ENCODE measurements around the gene TMIGD2.
"Not testable (repeated sequence)": the region's sequence is repeated elsewhere in the genome, so short reads cannot be mapped to it uniquely, and the experiment has no call there.

Gene TMIGD2

DNA sequence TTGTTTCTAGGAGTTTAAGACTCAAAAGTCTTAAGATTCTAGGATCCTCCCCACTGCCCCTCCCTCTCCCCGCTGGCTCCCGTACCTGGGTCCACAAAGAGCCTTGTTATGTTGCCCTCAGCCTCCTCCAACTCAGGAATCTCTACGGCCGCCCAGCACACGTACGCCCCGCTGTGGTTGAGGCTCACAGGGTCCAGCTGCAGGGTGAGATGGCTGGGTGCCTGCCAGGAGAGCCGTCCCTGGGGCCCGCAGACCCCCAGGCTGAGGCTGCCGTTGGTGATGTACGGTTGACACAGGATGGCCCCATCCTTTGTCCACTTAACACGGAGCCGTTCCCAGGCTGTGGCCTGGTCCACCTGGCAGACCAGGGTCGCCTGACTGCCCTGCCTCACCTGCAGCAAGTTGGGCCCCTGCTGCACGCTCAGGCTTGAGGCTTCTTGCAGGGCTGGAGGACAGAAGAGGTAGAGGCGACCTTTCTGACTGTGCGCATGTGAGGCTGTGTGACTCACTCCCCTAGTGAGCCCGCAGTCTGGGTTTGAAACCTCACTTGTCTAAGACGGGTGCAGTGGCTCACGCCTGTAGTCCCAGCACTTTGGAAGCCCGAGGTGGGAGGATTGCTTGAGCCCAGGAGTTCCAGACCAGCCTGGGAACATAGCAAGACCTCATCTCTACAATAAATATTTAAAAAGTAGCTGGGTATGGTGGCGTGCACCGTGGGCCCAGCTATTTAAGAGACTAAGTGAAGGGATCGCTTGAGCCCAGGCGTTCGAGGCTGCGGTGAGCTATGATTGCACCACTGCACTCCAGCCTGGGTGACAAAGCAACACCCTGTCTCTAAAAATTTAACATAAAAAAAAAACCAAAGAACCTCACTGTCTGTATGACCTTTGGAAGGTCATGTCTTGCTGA, 4.0 kb downstream of the TMIGD2 start:
- no peak for DNase-seq (ENCODE audit: low read depth, low spot score)

- no peak for DNase-seq (ENCODE audit: low read depth, low spot score)
Observed at GRCh38 chr19:4295972-4296771, 6.0 kb downstream of the TMIGD2 start.

GRCh38 chr19:4294389-4294788, 7.8 kb downstream of the TMIGD2 start:
- no peak for DNase-seq (ENCODE audit: low read depth, low spot score)

DNA sequence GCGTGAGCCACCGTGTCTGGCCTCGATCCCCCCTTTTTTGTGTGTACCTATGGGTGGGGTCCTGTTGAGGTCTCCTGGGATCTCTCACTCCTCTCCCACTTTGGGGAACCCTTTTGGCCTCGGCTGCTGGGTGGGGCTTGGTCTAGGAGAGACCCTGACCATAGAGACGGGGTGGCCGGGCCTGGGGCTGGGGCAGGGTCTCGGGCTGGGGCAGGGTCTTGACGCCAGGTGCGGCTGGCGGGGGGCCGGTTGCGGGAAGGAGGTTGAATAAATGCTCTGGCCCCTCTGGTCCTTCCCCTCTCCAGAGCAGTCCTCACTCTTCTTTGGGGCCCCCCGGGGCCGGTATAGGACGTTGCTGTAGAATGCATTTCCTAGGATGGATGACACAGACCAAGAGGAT, 9.7 kb downstream of the TMIGD2 start:
- no peak for DNase-seq (ENCODE audit: low read depth, low spot score)

GRCh38 chr19:4291184-4291732, 10.9 kb downstream of the TMIGD2 start:
- no peak for DNase-seq (ENCODE audit: low read depth, low spot score)

- no peak for DNase-seq (ENCODE audit: low read depth, low spot score)
Observed at GRCh38 chr19:4288091-4288777, 14.0 kb downstream of the TMIGD2 start.

- not testable (repeated sequence) for DNase-seq (ENCODE audit: low read depth, low spot score)
Observed at GRCh38 chr19:4286141-4286540, 16.0 kb downstream of the TMIGD2 start.

DNA sequence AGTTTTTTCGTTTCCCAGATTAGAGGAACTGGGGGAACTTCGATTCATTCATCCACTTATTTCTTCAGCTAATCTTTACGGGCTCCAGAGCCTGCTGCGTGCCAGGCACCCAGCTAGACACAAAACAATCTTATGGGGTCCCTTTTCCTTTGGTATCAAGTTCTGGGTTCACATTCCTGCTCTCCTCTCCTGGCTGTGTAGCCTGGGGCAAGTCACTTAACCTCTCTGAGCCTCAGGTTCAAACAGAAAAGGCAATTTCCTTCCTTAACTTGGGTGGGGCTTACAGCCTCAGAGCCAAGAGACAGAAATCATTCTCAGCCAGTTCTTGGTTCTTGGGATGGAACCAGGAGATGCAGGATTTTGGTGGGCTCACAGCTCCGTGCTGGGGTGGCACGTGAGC, 17.2 kb downstream of the TMIGD2 start:
- DNase-seq (ENCODE audit: low read depth, low spot score): no peak

DNA sequence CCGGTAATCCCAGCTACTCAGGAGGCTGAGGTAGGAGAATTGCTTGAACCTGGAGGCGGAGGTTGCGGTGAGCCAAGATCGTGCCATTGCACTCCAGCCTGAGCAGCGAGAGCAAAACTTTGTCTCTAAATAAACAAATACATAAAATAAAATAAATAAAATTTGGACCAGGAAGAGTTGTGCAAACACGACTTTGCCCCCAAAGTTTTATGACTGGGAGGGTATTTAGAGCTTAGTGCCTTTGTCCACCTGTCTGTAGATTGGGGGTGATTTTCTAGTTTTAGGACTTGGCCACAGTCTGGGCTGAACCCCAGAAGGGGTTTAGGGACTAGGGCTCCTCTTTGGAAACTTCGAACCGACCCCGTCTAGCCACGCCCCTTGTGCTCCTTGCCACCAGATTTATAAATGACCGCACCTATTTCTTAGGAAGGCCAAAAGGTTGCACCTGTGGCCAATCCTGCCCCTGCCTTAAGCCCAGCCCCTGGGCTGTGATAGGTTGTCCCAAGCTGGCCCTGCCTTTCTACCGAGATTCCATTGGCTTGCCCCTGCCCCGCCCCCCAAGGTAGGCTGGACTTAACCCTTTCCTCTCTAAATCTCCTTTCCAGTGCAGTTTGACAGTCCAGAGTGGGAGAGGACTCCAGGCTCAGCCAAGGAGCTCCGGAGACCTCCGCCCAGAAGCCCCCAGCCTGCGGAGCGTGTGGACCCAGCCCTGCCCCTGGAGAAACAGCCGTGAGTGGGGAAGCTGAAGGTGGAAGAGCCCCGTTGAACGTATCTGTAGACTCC, 17.8 kb downstream of the TMIGD2 start:
- peak; percentile 91 for DNase-seq (ENCODE audit: low read depth, low spot score)

- no peak for DNase-seq (ENCODE audit: low read depth, low spot score)
Observed at GRCh38 chr19:4279530-4280422, 22.4 kb downstream of the TMIGD2 start.

DNA sequence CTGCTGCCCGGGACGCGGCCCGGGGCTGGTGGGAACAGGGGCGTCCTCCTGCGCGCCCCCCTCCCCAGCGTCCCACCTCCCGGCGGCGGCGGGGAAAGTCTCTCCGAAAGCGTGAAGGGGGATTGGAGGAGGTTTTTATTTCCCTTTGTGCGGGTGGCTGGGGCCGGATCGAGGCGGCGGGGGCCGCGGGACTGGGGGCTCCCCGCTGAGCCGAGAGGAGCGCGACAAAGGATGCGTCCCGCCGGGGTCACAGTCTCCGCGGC, 23.0 kb downstream of the TMIGD2 start:
- DNase-seq (ENCODE audit: low read depth, low spot score): no peak

DNA sequence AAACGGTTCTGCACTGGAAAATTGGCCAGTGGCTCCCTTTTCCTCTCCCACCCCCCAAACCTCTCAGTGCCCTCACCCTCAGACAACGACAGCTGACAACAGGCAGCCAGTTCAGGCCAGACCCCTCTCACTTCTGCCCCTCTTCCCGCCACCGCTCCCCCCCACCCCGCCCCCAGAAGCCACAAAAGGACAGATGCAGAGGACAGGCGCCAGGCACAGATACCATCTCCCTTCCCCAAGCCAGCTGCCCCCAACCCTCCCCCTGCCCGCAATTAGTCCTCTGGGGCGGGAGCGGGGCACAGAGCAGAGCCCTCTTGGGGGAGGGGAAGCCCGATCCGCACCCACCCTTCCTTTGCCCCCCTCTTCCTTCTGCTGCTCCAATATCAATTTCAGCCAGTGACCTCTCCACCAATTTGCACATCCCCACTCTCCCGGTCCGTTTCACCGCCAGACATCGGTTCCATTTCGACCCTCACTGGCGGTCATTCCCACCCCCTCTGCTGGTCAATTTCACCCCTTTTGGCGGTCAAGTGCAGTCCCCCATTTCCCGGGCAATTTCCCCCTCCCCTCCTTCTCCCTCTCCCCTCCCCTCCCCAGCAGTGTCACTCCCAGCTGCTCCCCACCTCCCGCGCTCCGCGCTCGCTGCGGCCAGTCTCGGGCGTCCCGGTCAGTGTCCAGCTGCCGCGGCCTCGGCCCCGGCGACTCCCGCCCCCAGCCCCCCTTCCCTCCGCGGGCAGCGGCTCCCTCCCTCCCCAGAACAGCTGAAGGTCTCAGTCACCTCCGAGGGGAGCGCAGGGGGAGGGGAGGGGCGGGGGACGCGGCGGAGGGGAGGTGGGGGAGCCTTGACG, 23.5 kb downstream of the TMIGD2 start, which contains the start of gene SHD:
SHD (plus strand) TSS at position 848 of the 848 bp plus-strand sequence. CDS start 798 bp downstream, outside the sequence.
- DNase-seq (ENCODE audit: low read depth, low spot score): no peak

DNA sequence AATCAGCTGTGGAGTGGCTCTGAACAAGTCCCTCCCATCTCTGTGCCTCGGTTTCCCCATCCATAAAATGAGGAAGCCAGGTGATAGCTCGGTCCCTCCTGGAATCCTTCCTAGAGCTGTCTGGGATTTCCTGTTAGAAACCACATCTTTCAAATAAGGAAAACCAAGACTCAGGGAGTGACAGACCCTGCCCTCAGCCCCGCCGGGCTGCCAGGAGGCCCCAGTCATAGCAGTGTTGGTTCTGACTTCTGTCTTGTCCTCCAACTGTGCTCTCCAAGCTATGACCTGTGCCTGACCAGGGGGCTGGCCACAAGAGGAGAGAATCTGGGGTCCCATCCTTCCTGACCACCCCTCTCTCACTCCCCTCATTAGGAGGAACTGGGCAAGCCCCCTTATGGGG, 24.2 kb downstream of the TMIGD2 start:
- DNase-seq (ENCODE audit: low read depth, low spot score): no peak

DNA sequence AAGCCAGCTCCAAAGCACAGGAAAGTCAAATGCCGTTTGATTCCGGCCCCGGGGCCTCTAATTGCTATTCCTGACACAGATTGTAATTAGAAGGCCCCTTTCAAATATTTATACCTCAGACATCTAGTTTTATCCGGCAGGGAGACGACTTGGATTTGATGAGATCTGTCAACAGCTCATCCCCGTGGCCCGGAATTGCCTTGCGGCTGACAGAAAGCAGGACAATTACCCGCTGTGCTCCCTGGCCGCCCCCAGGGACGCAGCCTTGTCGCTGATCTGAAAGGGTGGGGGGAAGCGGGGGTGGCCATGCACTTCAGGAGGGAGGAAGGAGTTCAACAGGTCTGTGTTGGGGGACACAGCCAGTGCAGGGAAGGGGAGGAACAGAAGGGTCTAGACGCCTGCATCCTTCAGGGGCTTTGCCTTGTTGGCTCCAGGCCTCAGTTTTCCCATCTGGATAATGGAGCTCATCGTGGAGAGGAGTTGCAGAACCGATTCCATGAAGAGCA, 24.9 kb downstream of the TMIGD2 start:
- DNase-seq (ENCODE audit: low read depth, low spot score): no peak

DNA sequence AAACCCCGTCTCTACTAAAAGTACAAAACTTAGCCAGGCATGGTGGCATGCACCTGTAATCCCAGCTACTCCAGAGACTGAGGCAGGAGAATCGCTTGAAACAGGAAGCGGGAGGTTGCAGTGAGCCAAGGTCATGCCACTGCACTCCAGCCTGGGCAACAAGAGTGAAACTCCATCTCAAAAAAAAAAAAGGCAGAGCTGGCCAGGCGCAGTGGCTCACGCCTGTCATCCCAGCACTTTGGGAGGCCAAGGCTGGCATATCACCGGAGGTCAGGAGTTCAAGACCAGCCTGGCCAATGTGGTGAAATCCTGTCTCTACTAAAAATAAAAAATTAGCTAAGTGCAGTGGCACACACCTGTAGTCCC, 27.9 kb downstream of the TMIGD2 start:
- DNase-seq (ENCODE audit: low read depth, low spot score): not testable (repeated sequence)

DNA sequence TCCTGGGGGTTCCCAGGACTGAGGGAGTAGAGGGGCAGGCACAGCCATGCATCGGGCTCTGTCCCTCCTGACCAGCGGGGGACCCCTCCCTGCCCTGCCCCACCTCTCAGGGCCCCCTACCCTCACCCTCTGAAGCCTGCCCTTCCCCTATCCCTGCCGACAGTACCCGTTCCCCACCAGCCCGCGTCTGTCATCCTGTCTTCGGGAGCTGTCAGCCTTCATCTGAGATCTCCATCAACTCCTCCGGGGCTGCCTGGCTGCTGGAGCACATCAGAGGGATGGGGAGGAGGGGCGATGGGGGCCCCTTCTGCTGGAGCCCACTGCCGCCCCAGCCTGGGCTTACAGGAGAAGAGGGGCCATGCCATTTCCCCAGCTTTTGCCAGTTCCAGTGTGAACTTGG, 29.3 kb downstream of the TMIGD2 start:
- DNase-seq (ENCODE audit: low read depth, low spot score): no peak

DNA sequence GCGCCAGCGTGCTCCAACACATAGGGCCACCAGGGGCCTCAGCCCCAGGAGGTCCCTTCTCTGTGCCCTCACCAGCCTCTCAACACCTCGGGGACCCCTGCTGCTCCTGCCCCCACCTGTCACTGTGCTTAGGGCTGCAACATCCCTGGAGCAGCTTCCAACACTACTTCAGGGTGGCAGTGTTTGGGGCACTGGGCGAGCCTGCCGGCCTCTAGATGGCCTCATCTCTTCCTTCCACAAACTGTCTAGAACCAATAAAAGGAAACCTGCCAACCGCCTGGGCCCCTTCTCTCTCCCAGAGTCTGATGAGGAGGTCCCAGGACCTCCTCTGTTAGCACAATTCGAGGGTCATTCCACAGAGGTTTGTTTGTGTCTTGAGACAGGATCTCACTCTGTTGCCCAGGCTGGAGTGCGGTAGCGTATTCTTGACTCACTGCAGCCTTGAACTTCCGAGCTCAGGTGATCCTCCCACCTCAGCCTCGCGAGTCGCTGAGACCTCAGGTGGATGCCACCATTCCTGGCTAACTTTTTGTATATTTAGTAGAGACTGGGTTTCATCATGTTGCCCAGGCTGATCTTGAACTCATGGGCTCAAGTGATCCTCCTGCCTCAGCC, 33.3 kb downstream of the TMIGD2 start:
- no peak for DNase-seq (ENCODE audit: low read depth, low spot score)

DNA sequence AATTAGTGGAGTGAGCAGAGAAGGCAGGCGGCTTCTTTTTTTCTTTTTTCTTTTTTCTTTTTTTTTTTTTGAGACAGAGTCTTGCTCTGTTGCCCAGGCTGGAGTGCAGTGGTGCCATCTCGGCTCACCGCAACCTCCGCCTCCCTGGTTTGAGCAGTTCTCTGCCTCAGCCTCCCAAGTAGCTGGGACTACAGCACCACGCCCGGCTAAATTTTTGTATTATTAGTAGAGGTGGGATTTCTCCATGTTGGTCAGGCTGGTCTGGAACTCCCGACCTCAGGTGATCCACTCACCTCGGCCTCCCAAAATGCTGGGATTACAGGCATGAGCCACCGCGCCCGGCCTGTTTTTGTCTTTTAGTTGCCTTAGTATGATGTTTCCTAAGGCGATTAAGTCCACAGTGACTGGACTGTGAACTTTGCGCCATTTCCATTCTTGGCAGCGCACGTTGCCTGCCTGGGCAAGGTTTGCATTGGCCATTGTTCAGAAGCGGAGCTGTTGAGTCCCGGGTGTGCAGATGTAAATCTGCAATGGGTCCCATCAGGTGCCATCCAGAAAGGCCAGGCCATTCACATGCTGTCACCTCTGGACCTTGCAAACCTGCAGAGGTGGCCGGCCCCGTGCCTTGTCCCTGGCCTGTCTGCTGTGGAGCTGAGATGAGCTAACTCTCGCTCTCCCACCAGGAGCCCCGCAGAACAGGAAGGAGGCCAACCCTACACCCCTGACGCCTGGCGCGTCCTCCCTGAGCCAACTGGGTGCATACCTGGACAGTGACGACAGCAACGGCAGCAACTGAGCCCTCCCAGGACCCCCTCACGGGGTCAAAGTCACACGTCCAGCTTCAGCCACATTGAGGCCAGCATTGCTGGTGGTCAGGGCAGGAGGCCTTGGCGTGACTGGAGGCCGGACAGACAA, 34.0 kb downstream of the TMIGD2 start:
- DNase-seq (ENCODE audit: low read depth, low spot score): no peak
